Esophagus (tissue), 2 donors: ENCODE results near the gene CHST8. TPM values are rescaled to one million over a fixed set of nuclear protein-coding genes. Genes with fewer than 3 reads are reported as not detected.
A peak's percentile ranks its signal among the peaks of the same experiment; 100 is the strongest.

Experiments used
- H3K27ac ChIP-seq, 2 donors: one replicate each; pipeline ENCODE4 v1.5.1; 2013; ENCODE audit warnings: low read depth in 2 of 2, mild to moderate bottlenecking in 2 of 2, inconsistent platforms in 1 of 2, low read length in 1 of 2, moderate library complexity in 1 of 2
- H3K27me3 ChIP-seq, 2 donors: one replicate each; pipeline ENCODE4 v1.6.1; 2013; ENCODE audit warnings: low read length in 2 of 2, control low read depth in 1 of 2, mild to moderate bottlenecking in 1 of 2; ENCODE audit not compliant: insufficient read depth in 2 of 2, control insufficient read depth in 1 of 2
- H3K36me3 ChIP-seq, 2 donors: one replicate each; pipeline ENCODE4 v1.6.1; 2013; ENCODE audit warnings: low read length in 1 of 2; ENCODE audit not compliant: control insufficient read depth in 2 of 2, insufficient read depth in 2 of 2
- H3K4me1 ChIP-seq, 2 donors: one replicate each; pipeline ENCODE4 v1.6.1; 2013; ENCODE audit warnings: low read length in 1 of 2; ENCODE audit not compliant: control insufficient read depth in 2 of 2, insufficient read depth in 2 of 2
- H3K4me3 ChIP-seq, 2 donors: one replicate each; pipeline ENCODE4 v1.5.1; 2013; ENCODE audit warnings: low read length in 2 of 2, mild to moderate bottlenecking in 2 of 2, low read depth in 1 of 2, moderate library complexity in 1 of 2
- H3K9me3 ChIP-seq, 2 donors: one replicate each; pipeline ENCODE4 v1.6.1; 2013; ENCODE audit warnings: mild to moderate bottlenecking in 2 of 2, low read depth in 1 of 2, low read length in 1 of 2, moderate library complexity in 1 of 2; ENCODE audit not compliant: control insufficient read depth in 2 of 2, insufficient read depth in 1 of 2
- WGBS, 2 donors: extraction: QIAGEN DNeasy Blood & Tissue Kit; methylation state at CpG; one replicate each; pipeline ENCODE4 v1.1.7; 2013; 5-methylcytosine and 5-hydroxymethylcytosine counted together
- polyA plus RNA-seq, 2 donors: library from polyadenylated mRNA; stranded (reverse); fragments of 200-250 nt; gene quantifications; one replicate each; pipeline ENCODE4 v1.2.3, GENCODE V29; 2013
- donor health status: healthy with polysubstance abuse.
- donor health status: Bipolar disorder and iron deficiency.

Gene CHST8
- polyA plus RNA-seq, 2 donors = 0.04 to 0.18 TPM

GRCh38 chr19:33780746-33781145, 159.0 kb downstream of the CHST8 start:
- Histone ChIP-seq H3K36me3 (no peaks in the 10 kb centered on the region), H3K27ac (no peak overlapping the region), H3K4me1 (peaks cover 0 to 5% of the 10 kb centered on the region in 2 donors), H3K27me3 (peaks cover 0 to 4% of the 10 kb centered on the region in 2 donors), H3K9me3 (no peaks in the 10 kb centered on the region), H3K4me3 (no peak overlapping the region)
- WGBS, 2 donors = 32 to 57% methylated on average over 12 of the region's 12 CpGs

- Histone ChIP-seq H3K27ac (no peak overlapping the region), H3K9me3 (no peaks in the 10 kb centered on the region), H3K4me1 (peaks cover 0 to 4% of the 10 kb centered on the region in 2 donors), H3K4me3 (no peak overlapping the region), H3K27me3 (peaks cover 0 to 4% of the 10 kb centered on the region in 2 donors), H3K36me3 (no peaks in the 10 kb centered on the region)
- WGBS, 2 donors = 78 to 79% methylated on average over 15 of the region's 15 CpGs
Measured at GRCh38 chr19:33781415-33781935, 159.7 kb downstream of the CHST8 start.

- H3K9me3 ChIP-seq = no peaks in the 10 kb centered on the region
- H3K36me3 ChIP-seq = no peaks in the 10 kb centered on the region
- H3K4me3 ChIP-seq = no peak overlapping the region
- peaks cover 0 to 4% of the 10 kb centered on the region in 2 donors for H3K27me3 ChIP-seq
- H3K27ac ChIP-seq = no peak overlapping the region
- 54 to 57% methylated on average over 5 of the region's 5 CpGs for WGBS, 2 donors
- peaks cover 0 to 4% of the 10 kb centered on the region in 2 donors for H3K4me1 ChIP-seq
Measured at GRCh38 chr19:33781996-33782395, 160.2 kb downstream of the CHST8 start.

- Histone ChIP-seq H3K27me3 (peaks cover 0 to under 1% of the 10 kb centered on the region in 2 donors), H3K4me3 (no peak overlapping the region), H3K4me1 (no peaks in the 10 kb centered on the region), H3K36me3 (no peaks in the 10 kb centered on the region), H3K9me3 (no peaks in the 10 kb centered on the region), H3K27ac (no peak overlapping the region)
- WGBS, 2 donors = 84 to 86% methylated on average over 5 of the region's 5 CpGs
Measured at GRCh38 chr19:33784432-33784831, 162.7 kb downstream of the CHST8 start.

GRCh38 chr19:33785795-33786194, 164.0 kb downstream of the CHST8 start:
- Histone ChIP-seq H3K36me3 (no peaks in the 10 kb centered on the region), H3K9me3 (no peaks in the 10 kb centered on the region), H3K4me3 (no peak overlapping the region), H3K4me1 (no peaks in the 10 kb centered on the region), H3K27me3 (no peaks in the 10 kb centered on the region), H3K27ac (no peak overlapping the region)
- 53 to 54% methylated on average over 6 of the region's 6 CpGs for WGBS, 2 donors

- Histone ChIP-seq H3K27me3 (no peaks in the 10 kb centered on the region), H3K36me3 (no peaks in the 10 kb centered on the region), H3K9me3 (no peaks in the 10 kb centered on the region), H3K27ac (no peak overlapping the region), H3K4me1 (no peaks in the 10 kb centered on the region), H3K4me3 (no peak overlapping the region)
- WGBS, 2 donors = 54 to 56% methylated on average over 4 of the region's 4 CpGs
Measured at GRCh38 chr19:33788676-33789075, 166.9 kb downstream of the CHST8 start.

GRCh38 chr19:33789344-33789743, 167.6 kb downstream of the CHST8 start:
- Histone ChIP-seq H3K27me3 (no peaks in the 10 kb centered on the region), H3K27ac (no peak overlapping the region), H3K36me3 (no peaks in the 10 kb centered on the region), H3K4me1 (no peaks in the 10 kb centered on the region), H3K9me3 (no peaks in the 10 kb centered on the region), H3K4me3 (no peak overlapping the region)
- 79 to 82% methylated on average over 5 of the region's 5 CpGs for WGBS, 2 donors

GRCh38 chr19:33794683-33795369, 173.1 kb downstream of the CHST8 start:
- Histone ChIP-seq H3K36me3 (no peaks in the 10 kb centered on the region), H3K9me3 (no peaks in the 10 kb centered on the region), H3K27me3 (no peaks in the 10 kb centered on the region), H3K27ac (peak overlapping the region; percentile 91 to 96), H3K4me1 (peaks cover 0 to 6% of the 10 kb centered on the region in 2 donors), H3K4me3 (peak overlapping the region; percentile 62 to 69)
- 23 to 27% methylated on average over 32 of the region's 32 CpGs for WGBS, 2 donors

GRCh38 chr19:33795370-33796163, 173.8 kb downstream of the CHST8 start:
- peak overlapping the region; percentile 62 to 69 for H3K4me3 ChIP-seq
- 1% methylated on average over 68 to 92 of the region's 92 CpGs for WGBS, 2 donors
- H3K27me3 ChIP-seq = no peaks in the 10 kb centered on the region
- H3K9me3 ChIP-seq = no peaks in the 10 kb centered on the region
- peak overlapping the region; percentile 91 to 96 for H3K27ac ChIP-seq
- H3K36me3 ChIP-seq = no peaks in the 10 kb centered on the region
- peaks cover 0 to 6% of the 10 kb centered on the region in 2 donors for H3K4me1 ChIP-seq
